ACC112 (cell line): ENCODE results near the gene ITGAV.

Experiments
- H2AFZ ChIP-seq: fragments of 200-600 bp; sonication (generic); one replicate; pipeline ENCODE4 v1.6.0; 2017; ENCODE audit warnings: antibody characterized with exemption, low read length; ENCODE audit not compliant: unreplicated experiment
- H3K27ac ChIP-seq: fragments of 200-600 bp; sonication (generic); 2 replicates; pipeline ENCODE4 v1.5.1; 2014; ENCODE audit warnings: low read depth, mild to moderate bottlenecking, antibody characterized with exemption, low read length, moderate library complexity
- H3K27me3 ChIP-seq: fragments of 200-600 bp; sonication (generic); 2 replicates; pipeline ENCODE4 v1.6.1; 2014; ENCODE audit warnings: mild to moderate bottlenecking, antibody characterized with exemption, low read length, moderate library complexity, mixed read lengths; ENCODE audit not compliant: insufficient read depth
- H3K36me3 ChIP-seq: fragments of 200-600 bp; sonication (generic); 2 replicates; pipeline ENCODE4 v1.6.1; 2016; ENCODE audit warnings: mild to moderate bottlenecking, antibody characterized with exemption, low read length, moderate library complexity, mixed read lengths; ENCODE audit not compliant: insufficient read depth
- H3K4me1 ChIP-seq: fragments of 200-600 bp; sonication (generic); one replicate; pipeline ENCODE4 v1.6.1; 2016; ENCODE audit warnings: low read length, mixed read lengths; ENCODE audit not compliant: insufficient read depth, unreplicated experiment, control insufficient read depth
- H3K4me3 ChIP-seq: fragments of 200-600 bp; sonication (generic); 2 replicates; pipeline ENCODE4 v1.5.1; 2014; ENCODE audit warnings: mild to moderate bottlenecking, low read depth, low read length
- H3K79me2 ChIP-seq: fragments of 200-600 bp; sonication (generic); one replicate; pipeline ENCODE4 v1.6.0; 2016; ENCODE audit warnings: low read length; ENCODE audit not compliant: control insufficient read depth, unreplicated experiment, insufficient read depth

The ITGAV gene

GRCh38 chr2:186612026-186612425 is 22.2 kb downstream of the ITGAV start:
- Histone ChIP-seq H3K27me3 (no peaks in the 10 kb centered on the region), H3K4me1 (no peaks in the 10 kb centered on the region), H3K27ac (no peak overlapping the region), H3K4me3 (no peak overlapping the region), H3K36me3 (peaks cover 10% of the 10 kb centered on the region; the same call in 1 of the 2 replicates), H3K79me2 (peaks cover 30% of the 10 kb centered on the region), H2AFZ (no peak overlapping the region)

DNA sequence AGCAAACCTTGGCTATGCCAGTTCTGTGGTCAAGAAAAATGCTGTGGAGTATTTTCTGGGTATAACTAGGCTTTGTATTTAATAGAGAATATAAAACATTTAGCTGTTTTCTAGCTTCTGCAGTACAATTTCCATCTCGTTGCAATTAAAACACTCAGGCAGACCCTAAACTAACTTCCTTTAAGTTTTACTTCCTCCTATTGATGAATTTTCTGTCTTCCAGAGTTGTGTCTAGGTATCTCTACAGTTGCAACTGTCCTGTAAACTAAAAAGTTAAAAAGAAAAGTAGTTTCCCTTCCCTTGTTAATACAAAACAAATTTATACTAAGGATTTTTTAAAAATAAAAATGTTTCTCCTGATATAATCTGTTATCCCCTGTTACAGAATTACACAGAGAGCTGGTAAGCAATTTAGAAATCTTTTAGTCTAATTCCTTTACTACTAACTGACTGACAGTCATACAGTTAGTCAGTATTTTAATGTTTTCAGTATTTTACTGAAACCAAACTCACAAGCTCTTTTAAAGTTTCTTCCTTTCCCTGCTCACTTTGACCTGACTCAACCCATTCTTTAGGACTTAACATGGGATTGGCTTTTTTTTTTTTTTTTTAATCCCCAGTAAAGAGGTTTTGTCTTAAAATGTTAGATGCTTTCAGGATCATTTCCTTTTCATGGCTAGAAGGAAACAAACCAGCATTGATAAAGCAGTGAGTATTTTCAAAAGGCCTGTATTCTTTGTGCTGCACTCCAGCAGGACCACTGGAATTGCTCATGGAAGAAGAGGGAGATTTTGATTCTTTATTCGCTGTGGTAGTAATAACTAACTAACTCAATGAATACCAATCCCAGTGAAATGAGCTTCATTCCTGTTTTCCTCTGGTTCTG is 22.9 kb downstream of the ITGAV start:
- Histone ChIP-seq H3K4me3 (no peak overlapping the region), H3K36me3 (0 out of 2 replicates have a peak, but pooled peaks cover 3% of the 10 kb centered on the region), H3K27ac (no peak overlapping the region), H3K79me2 (peaks cover 25% of the 10 kb centered on the region), H3K4me1 (no peaks in the 10 kb centered on the region), H2AFZ (no peak overlapping the region), H3K27me3 (no peaks in the 10 kb centered on the region)

- H2AFZ ChIP-seq, result no peak overlapping the region
- no peak overlapping the region for H3K4me3 ChIP-seq
- no peaks in the 10 kb centered on the region for H3K4me1 ChIP-seq
- peaks cover 8% of the 10 kb centered on the region; the same call in 1 of the 2 replicates for H3K36me3 ChIP-seq
- peaks cover 26% of the 10 kb centered on the region for H3K79me2 ChIP-seq
- H3K27ac ChIP-seq, result no peak overlapping the region
- no peaks in the 10 kb centered on the region for H3K27me3 ChIP-seq
Observed at GRCh38 chr2:186614373-186614772, 24.5 kb downstream of the ITGAV start.

- H3K4me3 ChIP-seq, result no peak overlapping the region
- no peak overlapping the region for H2AFZ ChIP-seq
- H3K27me3 ChIP-seq, result no peaks in the 10 kb centered on the region
- peaks cover 19% of the 10 kb centered on the region for H3K79me2 ChIP-seq
- no peak overlapping the region for H3K27ac ChIP-seq
- H3K4me1 ChIP-seq, result no peaks in the 10 kb centered on the region
- H3K36me3 ChIP-seq, result peaks cover 8% of the 10 kb centered on the region
Observed at GRCh38 chr2:186617148-186617547, 27.3 kb downstream of the ITGAV start.

DNA sequence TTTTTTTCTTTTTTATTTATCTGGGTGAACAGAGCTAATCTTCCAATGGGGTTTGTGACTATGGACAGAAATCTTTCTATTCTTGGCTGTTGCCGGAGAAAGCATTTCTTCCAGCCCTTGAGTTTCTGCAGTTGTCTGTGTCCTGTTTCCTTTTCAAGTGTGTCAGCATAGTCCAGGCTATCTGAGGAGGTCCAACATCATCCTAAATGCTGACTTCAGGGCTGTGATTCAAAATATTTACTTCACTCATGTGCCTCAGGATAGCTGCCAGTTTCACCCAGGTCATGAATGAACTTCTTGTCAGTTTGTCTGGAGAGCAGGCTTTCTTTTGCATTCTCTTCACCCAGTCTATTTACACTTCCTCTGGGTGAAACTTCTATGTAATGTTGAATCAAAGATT is 27.9 kb downstream of the ITGAV start:
- Histone ChIP-seq H3K79me2 (peaks cover 19% of the 10 kb centered on the region), H2AFZ (no peak overlapping the region), H3K4me1 (no peaks in the 10 kb centered on the region)

DNA sequence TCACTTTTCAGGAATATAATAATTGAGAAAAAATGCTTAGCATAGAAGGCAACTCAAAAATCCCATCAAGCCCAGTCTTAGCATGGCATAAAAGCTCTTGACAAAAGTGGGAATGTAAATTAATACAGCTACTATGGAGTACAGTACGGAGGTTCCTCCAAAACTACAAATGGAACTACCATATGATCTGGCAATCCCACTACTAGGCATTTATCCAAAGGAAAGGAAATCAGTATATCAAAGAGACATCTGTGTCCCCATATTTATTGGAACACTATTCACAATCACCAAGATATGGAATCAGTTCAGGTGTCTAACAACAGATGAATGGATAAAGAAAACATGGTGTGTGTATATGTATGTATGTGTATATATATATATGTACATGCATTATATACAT is 28.8 kb downstream of the ITGAV start:
- peaks cover 10% of the 10 kb centered on the region for H3K36me3 ChIP-seq
- no peak overlapping the region for H3K27ac ChIP-seq
- H3K4me1 ChIP-seq, result no peaks in the 10 kb centered on the region
- H3K79me2 ChIP-seq, result peaks cover 19% of the 10 kb centered on the region
- no peak overlapping the region for H2AFZ ChIP-seq
- no peak overlapping the region for H3K4me3 ChIP-seq
- H3K27me3 ChIP-seq, result no peaks in the 10 kb centered on the region

More for the DNA sequence above, 27.9 kb downstream of the ITGAV start:
- H3K27ac ChIP-seq, result no peak overlapping the region
- H3K4me3 ChIP-seq, result no peak overlapping the region
- no peaks in the 10 kb centered on the region for H3K27me3 ChIP-seq
- H3K36me3 ChIP-seq, result peaks cover 8% of the 10 kb centered on the region

DNA sequence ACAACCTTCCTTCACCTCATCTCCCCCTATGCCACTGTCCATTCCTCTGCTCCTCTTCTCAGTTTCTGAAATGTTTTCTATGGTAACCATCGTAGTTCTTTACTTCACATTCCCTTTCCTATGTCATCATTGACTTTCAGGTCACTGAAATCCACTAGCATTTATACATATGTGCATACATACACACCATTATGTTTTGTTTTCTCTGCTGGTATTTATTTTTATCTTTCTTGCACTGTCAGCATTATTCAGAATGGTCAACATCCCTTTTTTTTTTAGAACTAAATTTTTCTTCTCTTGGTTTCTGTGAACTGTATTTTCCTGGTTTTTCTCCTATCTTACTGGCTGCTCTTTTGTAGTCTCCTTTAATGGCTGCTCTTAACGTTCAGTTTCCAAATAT is 33.2 kb downstream of the ITGAV start:
- Histone ChIP-seq H2AFZ (no peak overlapping the region), H3K36me3 (peaks cover 16% of the 10 kb centered on the region), H3K4me1 (no peaks in the 10 kb centered on the region), H3K27ac (no peak overlapping the region), H3K79me2 (peaks cover 11% of the 10 kb centered on the region), H3K27me3 (no peaks in the 10 kb centered on the region), H3K4me3 (no peak overlapping the region)

DNA sequence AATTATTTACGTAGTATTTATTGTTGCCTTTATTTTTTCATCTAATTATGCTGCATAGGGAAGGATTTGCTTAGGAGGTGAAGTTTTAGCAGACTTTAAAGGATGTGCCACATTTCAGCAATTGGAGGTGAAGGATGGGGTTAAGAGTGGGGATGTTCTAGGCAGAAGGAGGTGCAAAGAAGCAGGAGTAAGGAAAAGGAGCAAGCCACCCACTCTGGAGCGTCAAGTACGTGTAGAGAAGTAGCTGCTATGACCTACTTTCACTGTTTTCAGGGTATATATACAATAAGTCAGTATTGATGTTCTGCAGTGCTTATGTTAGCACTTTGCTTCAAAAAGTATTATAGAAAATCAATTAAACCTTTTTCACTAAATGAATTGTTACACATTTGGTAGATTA is 34.4 kb downstream of the ITGAV start:
- Histone ChIP-seq H3K4me3 (no peak overlapping the region), H3K36me3 (peaks cover 11% of the 10 kb centered on the region), H2AFZ (no peak overlapping the region), H3K79me2 (peaks cover under 1% of the 10 kb centered on the region), H3K27me3 (no peaks in the 10 kb centered on the region), H3K27ac (no peak overlapping the region), H3K4me1 (no peaks in the 10 kb centered on the region)

DNA sequence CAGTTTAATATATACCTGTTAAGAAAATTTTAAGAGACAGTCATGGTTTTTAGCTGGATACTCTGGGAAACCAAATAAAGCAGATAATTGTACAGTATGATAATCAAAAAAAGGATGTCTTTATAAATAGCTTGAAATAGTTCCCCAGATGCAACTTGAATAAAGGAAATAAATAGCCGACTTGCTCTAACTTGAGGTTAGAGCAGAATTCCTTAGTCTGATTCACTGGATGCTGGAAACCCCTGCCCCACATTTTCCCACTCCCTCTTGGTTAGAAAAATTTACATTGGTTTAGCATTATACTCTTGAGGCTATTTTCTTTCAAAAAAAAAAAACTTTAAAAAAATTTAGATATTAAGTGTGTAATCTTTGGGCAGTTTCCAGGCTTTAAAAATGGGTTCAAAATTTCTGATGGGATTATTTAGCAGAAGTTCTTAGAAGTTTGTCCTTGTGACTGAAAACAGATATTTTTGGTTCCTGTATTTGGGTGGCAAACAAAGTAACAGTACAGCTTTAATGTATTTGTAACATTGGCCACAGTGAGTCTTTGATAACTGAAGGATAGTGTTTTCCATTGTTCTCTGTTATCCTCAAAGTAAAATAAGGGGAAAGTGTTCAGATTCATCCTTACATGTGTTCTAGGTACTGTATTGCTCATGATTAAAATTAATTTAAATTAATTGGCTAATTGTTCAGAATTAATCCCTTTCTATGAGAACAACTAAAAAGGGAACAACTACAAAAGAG is 39.6 kb downstream of the ITGAV start:
- Histone ChIP-seq H3K79me2 (peaks cover 3% of the 10 kb centered on the region), H3K4me3 (no peak overlapping the region), H2AFZ (no peak overlapping the region), H3K27me3 (no peaks in the 10 kb centered on the region), H3K4me1 (no peaks in the 10 kb centered on the region), H3K36me3 (peaks cover 3% of the 10 kb centered on the region; the same call in 1 of the 2 replicates), H3K27ac (no peak overlapping the region)

DNA sequence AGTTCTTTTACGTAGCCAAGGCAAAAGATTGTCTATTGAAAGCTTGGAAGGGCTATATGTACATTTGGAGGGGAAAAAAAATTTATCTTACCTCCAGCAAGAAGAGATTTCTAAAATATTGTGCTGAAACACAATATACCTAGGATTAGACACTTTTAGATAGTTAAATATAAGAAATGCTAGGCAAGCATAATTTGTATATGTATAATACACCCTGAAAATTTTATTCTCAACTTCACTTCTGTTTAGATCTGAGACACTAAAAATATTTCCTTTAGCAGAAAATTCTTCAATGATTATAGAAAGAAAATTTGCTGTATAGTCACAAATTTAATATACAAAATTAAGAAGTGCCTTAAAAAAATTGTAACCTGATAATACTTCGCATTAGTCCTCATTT is 42.6 kb downstream of the ITGAV start:
- H3K4me1 ChIP-seq, result no peaks in the 10 kb centered on the region
- no peaks in the 10 kb centered on the region for H3K27me3 ChIP-seq
- H3K79me2 ChIP-seq, result peaks cover 3% of the 10 kb centered on the region
- no peak overlapping the region for H3K27ac ChIP-seq
- H3K4me3 ChIP-seq, result no peak overlapping the region
- H2AFZ ChIP-seq, result no peak overlapping the region
- 0 out of 2 replicates have a peak, but pooled peaks cover 3% of the 10 kb centered on the region for H3K36me3 ChIP-seq
